Mucosa of descending colon (tissue), 3 donors: ENCODE results near the gene ABCC4. TPM values are rescaled to one million over a fixed set of nuclear protein-coding genes. Genes with fewer than 3 reads are reported as not detected.

ENCODE experiments used
- ATAC-seq: fragments of 200-7000 bp; cut with Tn5 transposase; one replicate; pipeline ENCODE4 v1.9.1; 2020; ENCODE audit warnings: mild to moderate bottlenecking, moderate library complexity
- DNase-seq, 3 donors: peaks; one replicate each; pipeline ENCODE4 v3.0.0-alpha.2; 2020
- H3K36me3 ChIP-seq: fragments of 200-600 bp; one replicate; pipeline ENCODE4 v1.8.0; 2021; ENCODE audit warnings: low read depth, mild to moderate bottlenecking
- H3K4me1 ChIP-seq: fragments of 200-600 bp; one replicate; pipeline ENCODE4 v1.8.0; 2021; ENCODE audit warnings: low read depth, mild to moderate bottlenecking
- H3K4me3 ChIP-seq: fragments of 200-600 bp; one replicate; pipeline ENCODE4 v1.8.0; 2021; ENCODE audit warnings: mild to moderate bottlenecking
- H3K9me3 ChIP-seq: fragments of 200-600 bp; one replicate; pipeline ENCODE4 v1.8.0; 2021; ENCODE audit warnings: mild to moderate bottlenecking
- CTCF ChIP-seq: fragments of 200-600 bp; IDR thresholded peaks from one replicate; pipeline ENCODE4 v1.8.0; 2022; ENCODE audit warnings: antibody characterized with exemption, mild to moderate bottlenecking
- intact Hi-C, 2 donors: fragments of 100-400 bp; cut with DNase I in 1 of 2; cut with micrococcal nuclease in 1 of 2; formaldehyde crosslinking; loops; one replicate each; pipeline versions ENCODE4 v1.11.0 to v1.11.1; 2022; cut with DNase I, micrococcal nuclease
- total RNA-seq, 3 donors: library from RNA; stranded (reverse); fragmentation: NEBNext Ultra II Directional in 2 of 3; extraction: Animal tissue kit (Norgen Biotek cat#: 25700) in 2 of 3; gene quantifications; one replicate each; pipeline versions ENCODE4 v1.2.1 to v1.2.4, GENCODE V29; 2021 to 2023
- donor health status: DM: no; HTN: no; CAD: no; lungs with moderate emphysema.
- donor health status: DM: no; HTN: no; CAD: no.
- donor health status: DM: no; HTN: yes; CAD: no.

The ABCC4 gene
- total RNA-seq, 3 donors from 2014 or later, result 19.3 to 35.1 (median 30.2) TPM

DNA sequence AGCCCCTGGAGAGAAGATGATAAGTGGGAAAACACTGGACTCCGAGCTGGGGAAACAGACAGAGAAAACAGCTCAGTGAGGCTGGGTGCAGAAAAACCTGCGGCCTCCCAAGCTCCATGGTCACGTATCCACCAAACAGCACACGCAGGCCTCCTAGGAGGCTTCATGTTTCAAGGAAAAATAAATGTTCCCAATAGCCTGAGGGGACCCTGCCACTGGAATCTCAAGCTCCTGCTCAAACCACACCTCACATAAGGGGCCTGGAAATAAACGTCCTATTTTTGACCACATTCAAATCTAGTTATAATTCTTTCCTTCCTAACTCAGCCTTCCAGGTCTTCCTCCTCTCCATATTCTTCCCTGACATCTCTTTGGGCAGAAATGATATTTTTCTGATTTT is 225.7 kb downstream of the ABCC4 start:
- Histone ChIP-seq H3K4me1 (no peaks in the 10 kb centered on the region), H3K36me3 (no peaks in the 10 kb centered on the region), H3K4me3 (no peak overlapping the region), H3K9me3 (no peaks in the 10 kb centered on the region)
- DNase-seq (no peak), ATAC-seq (no peak)
- no peak for TF ChIP-seq CTCF
- intact Hi-C loops, result no loop called here

DNA sequence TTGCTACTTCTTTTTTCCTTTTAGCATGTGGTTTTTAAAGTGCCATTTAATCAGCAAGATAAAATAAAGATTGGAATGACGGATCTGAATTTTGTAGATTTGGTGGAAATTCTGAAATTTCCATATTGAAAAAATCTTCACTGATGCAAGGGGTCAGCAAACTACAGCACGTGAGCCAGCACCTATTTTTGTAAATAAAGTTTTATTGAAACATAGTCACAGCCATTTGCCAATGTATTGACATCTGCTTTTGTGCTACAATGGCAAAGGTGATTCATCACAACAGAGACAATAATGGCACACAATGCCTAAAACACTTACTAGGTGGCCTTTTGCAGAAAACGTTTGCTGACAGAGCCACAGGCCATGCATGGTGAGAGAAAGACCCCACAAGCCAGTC is 226.4 kb downstream of the ABCC4 start:
- Histone ChIP-seq H3K9me3 (no peaks in the 10 kb centered on the region), H3K4me1 (no peaks in the 10 kb centered on the region), H3K36me3 (no peaks in the 10 kb centered on the region), H3K4me3 (no peak overlapping the region)
- intact Hi-C loops, result no loop called here
- ATAC-seq (no peak), DNase-seq (no peak)
- TF ChIP-seq CTCF, result no peak

DNA sequence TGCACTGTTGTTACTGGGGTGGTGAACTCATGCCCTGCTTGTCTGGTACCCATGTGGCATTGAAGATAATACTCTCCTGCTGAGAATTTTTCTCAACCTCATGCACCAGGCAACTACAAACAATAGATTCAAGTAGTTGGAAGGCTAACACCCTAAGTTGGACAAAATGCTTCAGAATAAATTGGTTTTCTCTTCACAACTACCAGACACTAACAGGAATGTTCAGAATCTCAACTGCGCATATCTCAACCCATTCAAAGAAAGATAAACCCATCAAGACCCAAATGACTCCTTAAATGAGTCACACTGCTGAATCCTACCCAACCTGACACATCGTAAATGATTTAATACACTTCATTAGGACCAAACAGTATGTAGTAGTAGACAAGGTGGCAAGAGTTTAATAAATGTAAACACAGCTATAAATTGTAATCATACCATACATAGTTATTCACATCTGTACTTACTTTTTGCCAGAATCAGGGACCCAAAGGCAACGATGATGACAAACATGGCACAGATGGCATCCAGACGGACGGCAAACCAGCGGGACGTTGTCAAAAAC is 227.4 kb downstream of the ABCC4 start:
- H3K36me3 ChIP-seq, result no peaks in the 10 kb centered on the region

GRCh38 chr13:95067303-95067702 is 233.9 kb downstream of the ABCC4 start:
- DNase-seq (no peak), ATAC-seq (no peak)
- H3K36me3 ChIP-seq, result no peaks in the 10 kb centered on the region
- intact Hi-C loops, result no loop called here
- H3K4me3 ChIP-seq, result no peak overlapping the region
- no peaks in the 10 kb centered on the region for H3K4me1 ChIP-seq
- H3K9me3 ChIP-seq, result no peaks in the 10 kb centered on the region
- TF ChIP-seq CTCF, result no peak

More for the DNA sequence above, 227.4 kb downstream of the ABCC4 start:
- H3K4me3 ChIP-seq, result no peak overlapping the region
- intact Hi-C loops, result no loop called here
- H3K9me3 ChIP-seq, result no peaks in the 10 kb centered on the region
- ATAC-seq (no peak), DNase-seq (no peak)
- no peaks in the 10 kb centered on the region for H3K4me1 ChIP-seq
- TF ChIP-seq CTCF, result no peak

- Histone ChIP-seq H3K9me3 (no peaks in the 10 kb centered on the region), H3K4me1 (no peaks in the 10 kb centered on the region), H3K36me3 (no peaks in the 10 kb centered on the region), H3K4me3 (no peak overlapping the region)
- DNase-seq (no peak), ATAC-seq (no peak)
- intact Hi-C loops, result no loop called here
- TF ChIP-seq CTCF, result no peak
These were observed 241.2 kb downstream of the ABCC4 start for GRCh38 chr13:95060014-95060519.

DNA sequence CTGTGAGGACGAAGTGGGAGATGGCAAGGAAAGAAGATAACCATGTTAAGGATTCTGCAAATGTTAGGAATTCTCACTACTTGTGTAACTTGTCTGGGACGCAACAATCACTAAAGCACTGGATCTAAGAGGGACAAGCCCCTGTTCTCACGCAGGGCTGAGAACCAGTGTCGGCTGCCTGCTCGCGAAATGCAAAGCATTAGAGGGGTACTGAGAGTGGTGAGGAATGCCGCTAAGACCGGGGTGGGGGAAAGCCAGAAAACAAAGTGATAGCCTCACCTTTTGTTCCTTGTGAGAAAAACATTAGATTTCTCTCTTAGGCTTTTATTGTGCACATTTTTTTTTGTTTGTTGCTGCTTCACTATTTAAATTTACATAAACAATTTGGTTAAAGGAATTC is 241.9 kb downstream of the ABCC4 start:
- no peak for ATAC-seq
- TF ChIP-seq CTCF, result no peak
- Histone ChIP-seq H3K4me3 (no peak overlapping the region), H3K4me1 (no peaks in the 10 kb centered on the region), H3K36me3 (no peaks in the 10 kb centered on the region), H3K9me3 (no peaks in the 10 kb centered on the region)
- DNase-seq, result no peak
- intact Hi-C loops, result no loop called here
